GM10266 (cell line): ENCODE results near the gene SLC22A25.
"Not testable (repeated sequence)": the region's sequence is repeated elsewhere in the genome, so short reads cannot be mapped to it uniquely, and the experiment has no call there.

Source experiments
- DNase-seq: peaks from one replicate; pipeline ENCODE4 v3.0.0; 2012; ENCODE audit errors: extremely low spot score
- CTCF ChIP-seq: IDR thresholded peaks from 2 replicates; pipeline ENCODE4 v1.5.1; 2012; ENCODE audit warnings: mild to moderate bottlenecking, low read depth; ENCODE audit not compliant: control insufficient read depth, insufficient read depth; ENCODE audit errors: missing control alignments

Gene SLC22A25

GRCh38 chr11:63244862-63245261, 1.5 kb upstream of the SLC22A25 start:
- no peak for DNase-seq
- TF ChIP-seq CTCF, result no peak

GRCh38 chr11:63242089-63242781, 1.2 kb downstream of the SLC22A25 start:
- DNase-seq, result no peak
- TF ChIP-seq CTCF, result no peak

GRCh38 chr11:63240791-63241379, 2.5 kb downstream of the SLC22A25 start:
- no peak for DNase-seq
- no peak for TF ChIP-seq CTCF

- TF ChIP-seq CTCF, result no peak
- no peak for DNase-seq
These were observed 3.3 kb downstream of the SLC22A25 start for GRCh38 chr11:63240098-63240497.

GRCh38 chr11:63239254-63239653, 4.1 kb downstream of the SLC22A25 start:
- DNase-seq, result no peak

GRCh38 chr11:63237413-63237812, 6.0 kb downstream of the SLC22A25 start:
- TF ChIP-seq CTCF, result no peak
- no peak for DNase-seq

More at GRCh38 chr11:63239254-63239653, 4.1 kb downstream of the SLC22A25 start:
- no peak for TF ChIP-seq CTCF

- DNase-seq, result not testable (repeated sequence)
These were observed 7.6 kb downstream of the SLC22A25 start for GRCh38 chr11:63235471-63236461.
